ENCODE measurements around the gene VAMP1. TPM values are rescaled to one million over a fixed set of nuclear protein-coding genes. Genes with fewer than 3 reads are reported as not detected.
"Not testable (repeated sequence)": the region's sequence is repeated elsewhere in the genome, so short reads cannot be mapped to it uniquely, and the experiment has no call there.

Gene VAMP1
- total and polyA plus RNA-seq, 2 of the 4 experiments (the other 2 are of a cell fraction) = 7.2 to 21.9 TPM

DNA sequence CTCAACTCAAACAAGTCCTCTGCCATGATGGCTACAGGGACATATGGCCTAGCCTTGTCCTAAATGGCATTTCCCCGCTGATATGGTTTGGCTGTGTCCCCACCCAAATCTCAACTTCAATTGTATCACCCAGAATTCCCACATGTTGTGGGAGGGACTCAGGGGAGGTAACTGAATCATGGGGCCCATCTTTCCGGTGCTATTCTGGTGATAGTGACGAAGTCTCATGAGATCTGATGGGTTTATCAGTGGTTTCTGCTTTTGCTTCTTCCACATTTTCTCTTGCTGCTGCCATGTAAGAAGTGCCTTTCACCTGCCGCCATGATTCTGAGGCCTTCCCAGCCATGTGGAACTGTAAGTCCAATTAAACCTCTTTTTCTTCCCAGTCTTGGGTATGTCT is 3.7 kb downstream of the VAMP1 start:
- H3K18ac ChIP-seq (ENCODE audit: low read depth, low read length); H3K4me3 ChIP-seq (ENCODE audit: insufficient read depth, low read depth, low read length); H2AFZ ChIP-seq (replicated peaks; ENCODE audit: low read length, poor library complexity); H2AK5ac ChIP-seq (ENCODE audit: low read depth, low read length); H3K9me1 ChIP-seq (ENCODE audit: insufficient read depth, low read length); H2BK20ac ChIP-seq (ENCODE audit: low read depth, low read length); H4K8ac ChIP-seq (ENCODE audit: low read depth in 2 of 2, low read length in 2 of 2); H2BK15ac ChIP-seq (ENCODE audit: low read depth, low read length); H3K14ac ChIP-seq (replicated peaks; ENCODE audit: low read depth, low read length); H2AK9ac ChIP-seq (replicated peaks; ENCODE audit: low read depth, low read length, poor library complexity); H3K4me1 ChIP-seq (ENCODE audit: control insufficient read depth, insufficient read depth, low read length); H3K4me2 ChIP-seq (ENCODE audit: low read depth, low read length); H3K9me3 ChIP-seq (ENCODE audit: control insufficient read depth, insufficient read depth, low read length); H4K5ac ChIP-seq (ENCODE audit: low read depth, low read length); CTCF ChIA-PET; POLR2A ChIA-PET (ENCODE audit: unreplicated experiment); H3K27ac ChIP-seq (ENCODE audit: insufficient read depth, low read length); H2BK5ac ChIP-seq (ENCODE audit: low read depth, low read length, poor library complexity, severe bottlenecking); H4K91ac ChIP-seq (ENCODE audit: insufficient read depth, low read depth, low read length); DNase-seq; H2BK120ac ChIP-seq (ENCODE audit: low read depth, low read length); dilution Hi-C loops (cut with HindIII; ENCODE audit: low sequenced_read_pairs, unreplicated experiment); H3K27me3 ChIP-seq (ENCODE audit: control insufficient read depth, insufficient read depth, low read length); BruUV-seq (replicated peaks); ATAC-seq (ENCODE audit: low read depth); H3K56ac ChIP-seq (ENCODE audit: extremely low read depth, insufficient read depth, low read length); H3K9ac ChIP-seq (ENCODE audit: low read depth, low read length); H3K23ac ChIP-seq (ENCODE audit: low read depth, low read length); H3K4ac ChIP-seq (ENCODE audit: low read depth, low read length): not testable (repeated sequence)
- intact Hi-C loops (cut with micrococcal nuclease) (loop anchor here (5.0 kb wide), 1 partner anchor 269 kb away; no protein-coding TSS in a partner anchor), in situ Hi-C loops (cut with MboI; ENCODE audit: low sequenced_read_pairs) (loop anchor here (25.0 kb wide), 1 partner anchor 279 kb away; no protein-coding TSS in a partner anchor)
- Histone ChIP-seq H4K20me1 (ENCODE audit: insufficient read depth, low read length) (peaks cover 17% of the 10 kb centered on the region), H3K79me1 (ENCODE audit: low read depth in 1 of 2, low read length in 2 of 2) (peaks cover 16 to 45% of the 10 kb centered on the region in 2 experiments), H3K36me3 (ENCODE audit: control insufficient read depth, insufficient read depth, low read length) (peaks cover 37% of the 10 kb centered on the region)
- no CpG with 5 or more reads among the region's 4 CpGs for WGBS, 2 experiments (ENCODE audit: extremely low coverage in 2 of 2, insufficient read length in 1 of 2)
